Activated naive CD4-positive, alpha-beta T cell treated with anti-CD3 and anti-CD28 coated beads, Interleukin-2, amount 50 U/mL, for 16 hours (primary cell): ENCODE data around the gene SMYD3.

ENCODE experiments used
- DNase-seq: peaks from one replicate; pipeline ENCODE4 v3.0.0-alpha.2; 2020

Gene SMYD3

DNA sequence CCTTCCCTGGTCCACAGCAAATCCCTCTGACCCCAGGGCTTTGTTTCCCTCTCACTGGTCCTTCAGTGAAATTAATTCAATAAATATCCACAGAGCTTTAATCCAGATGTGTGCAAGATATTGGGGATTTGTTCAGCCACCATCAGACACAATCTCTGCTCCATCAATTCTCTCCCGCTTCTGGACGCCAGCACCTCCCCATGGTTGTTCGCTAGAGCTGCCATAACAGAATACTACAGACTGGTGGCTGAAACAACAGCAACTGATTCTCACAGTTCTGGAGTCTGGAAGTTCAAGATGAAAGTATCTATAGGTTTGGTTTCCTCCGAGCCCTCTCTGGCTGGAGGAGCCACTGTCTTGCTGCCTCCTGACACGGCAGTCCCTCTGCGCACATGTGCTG lies 303.9 kb downstream of the SMYD3 start:
- DNase-seq, result no peak

DNA sequence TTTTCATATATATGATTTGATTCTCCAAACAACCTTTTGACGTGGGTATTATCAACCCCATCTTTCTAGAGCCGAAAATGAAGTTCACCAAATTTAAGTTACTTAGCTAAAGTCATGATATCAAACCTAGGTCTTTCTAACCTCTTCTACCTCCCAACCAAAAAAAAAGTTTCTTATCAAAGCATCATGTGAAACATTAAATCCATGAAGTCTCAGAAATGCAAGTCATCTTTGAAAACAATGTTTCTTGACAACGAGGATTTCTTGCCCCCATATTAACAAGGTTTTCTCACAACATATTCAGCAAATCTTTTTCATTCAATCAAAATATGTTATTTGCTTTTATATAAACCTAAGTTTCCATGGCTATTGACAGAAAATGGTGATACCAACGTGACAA lies 306.3 kb downstream of the SMYD3 start:
- DNase-seq, result no peak

DNA sequence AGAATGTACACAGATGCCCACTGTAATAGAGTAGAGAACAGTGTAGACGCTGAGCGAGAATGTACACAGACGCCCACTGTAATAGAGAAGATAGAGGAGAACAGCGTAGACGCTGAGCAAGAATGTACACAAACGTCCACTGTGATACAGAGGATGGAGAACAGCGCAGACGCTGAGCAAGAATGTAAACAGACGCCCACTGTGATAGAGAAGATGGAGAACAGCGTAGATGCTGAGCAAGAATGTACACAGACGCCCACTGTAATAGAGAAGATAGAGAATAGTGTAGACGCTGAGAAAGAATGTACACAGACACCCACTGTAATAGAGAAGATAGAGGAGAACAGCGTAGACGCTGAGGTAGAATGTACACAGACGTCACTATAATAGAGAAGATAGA lies 306.9 kb downstream of the SMYD3 start:
- DNase-seq, result no peak

DNA sequence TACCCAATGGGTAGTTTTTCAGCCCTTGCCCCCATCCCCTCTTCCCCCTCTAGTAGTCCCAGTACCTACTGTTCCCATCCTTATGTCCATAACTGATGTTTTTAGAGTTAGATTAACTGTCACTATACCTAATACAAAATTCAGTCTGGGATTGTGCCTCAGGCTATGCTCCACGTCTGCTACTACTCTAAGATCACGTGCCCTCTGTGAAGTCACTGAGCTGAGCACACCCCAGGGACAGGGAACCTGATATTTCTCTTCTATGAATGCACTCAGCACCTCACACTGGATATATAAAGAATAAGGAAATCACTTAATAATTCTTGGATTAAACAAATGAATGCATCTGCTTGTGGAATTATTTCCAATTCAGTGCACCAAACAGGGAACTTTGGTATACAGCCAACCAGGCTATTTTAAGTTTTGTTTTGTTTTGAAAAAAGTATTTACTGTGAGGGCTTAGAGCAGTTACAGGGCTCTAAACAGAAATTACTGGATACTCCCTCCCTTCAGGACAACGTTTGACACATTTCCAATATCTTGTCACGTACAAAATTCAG lies 307.9 kb downstream of the SMYD3 start:
- no peak for DNase-seq

DNA sequence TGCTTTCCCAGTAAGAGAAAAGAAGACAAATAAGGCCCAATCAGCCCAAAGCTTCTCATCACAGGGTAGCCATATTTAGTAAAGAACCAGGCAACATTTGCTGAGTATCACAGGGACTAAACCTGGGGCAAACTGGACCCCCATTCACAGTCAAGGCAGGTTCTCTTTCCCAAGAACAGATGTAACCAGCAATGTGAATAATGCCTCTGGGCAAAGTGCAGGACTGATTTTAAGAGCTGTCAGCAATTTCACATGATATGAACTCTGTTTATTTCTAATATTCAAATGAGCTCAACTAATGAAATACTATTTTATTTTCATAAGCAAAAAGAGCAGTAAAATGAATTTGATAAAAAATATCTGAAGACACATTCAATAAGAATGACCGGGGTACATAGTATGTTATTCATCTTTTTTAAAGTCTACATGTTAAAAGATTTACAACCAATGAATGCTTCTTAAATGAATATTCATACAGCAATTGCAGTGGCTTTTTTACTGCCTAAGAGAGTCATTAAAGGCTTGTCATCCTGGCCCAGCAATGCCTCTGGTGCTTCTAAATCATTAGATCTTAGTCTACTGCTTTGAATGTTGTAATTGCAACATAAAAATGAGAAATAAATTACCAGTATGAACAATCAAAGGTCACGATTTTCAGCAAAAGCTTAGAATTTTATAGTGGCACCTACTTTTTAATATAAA lies 308.8 kb downstream of the SMYD3 start:
- no peak for DNase-seq

DNA sequence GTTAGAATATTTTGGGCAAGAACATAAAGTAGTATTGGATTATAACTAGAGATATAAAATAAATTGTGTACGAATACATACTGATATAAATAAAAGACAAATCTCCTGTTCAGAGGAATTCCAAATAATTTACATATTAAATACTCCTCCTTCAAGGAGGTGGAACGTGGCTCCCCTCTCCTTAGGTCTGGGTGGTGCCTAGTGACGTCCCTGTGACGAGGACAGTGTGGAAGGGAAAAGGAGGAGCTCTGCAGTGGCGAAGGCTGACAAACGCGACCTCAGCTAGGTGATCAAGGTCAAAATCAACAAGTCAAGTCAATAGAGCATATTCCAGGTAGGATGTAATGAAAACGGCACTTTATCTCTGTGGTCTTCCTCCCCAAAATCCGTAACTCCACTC lies 310.0 kb downstream of the SMYD3 start:
- no peak for DNase-seq

DNA sequence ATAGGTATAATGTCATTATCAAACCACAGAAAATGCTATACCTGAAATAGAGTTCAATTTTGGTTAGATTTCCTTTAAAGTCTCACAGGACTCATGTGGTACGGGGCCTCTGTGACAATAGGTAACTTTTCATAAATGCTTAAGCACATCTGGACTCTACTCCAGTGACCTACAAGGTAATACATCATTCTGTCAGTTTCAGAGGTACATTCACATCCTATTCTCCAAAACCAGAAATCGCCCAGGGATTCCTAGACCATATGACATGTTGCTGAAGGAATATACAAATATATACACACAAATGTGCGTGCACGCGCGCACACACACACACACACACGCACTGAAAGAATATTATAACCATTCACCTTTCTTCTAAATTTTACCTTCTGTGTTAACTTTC lies 311.8 kb downstream of the SMYD3 start:
- DNase-seq, result no peak

DNA sequence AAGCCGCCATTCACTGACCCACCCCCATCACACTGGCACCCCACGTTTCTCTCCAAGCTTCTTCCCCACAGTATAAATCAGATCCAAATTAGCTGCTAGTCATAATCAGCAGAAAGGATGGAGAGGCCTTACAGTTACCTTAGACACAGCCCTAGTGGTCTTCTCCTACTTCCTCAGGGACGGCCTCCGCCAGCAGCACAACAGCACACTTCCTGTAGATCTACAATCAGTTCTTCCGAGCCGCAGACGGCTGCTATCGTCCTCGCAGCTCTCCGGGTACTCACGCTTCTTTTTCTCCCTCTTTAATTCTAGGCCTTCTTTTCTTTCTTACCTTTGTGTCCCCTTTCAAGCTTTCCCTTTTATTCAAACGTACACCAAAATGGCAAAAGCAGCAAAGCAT lies 313.5 kb downstream of the SMYD3 start:
- DNase-seq, result no peak

DNA sequence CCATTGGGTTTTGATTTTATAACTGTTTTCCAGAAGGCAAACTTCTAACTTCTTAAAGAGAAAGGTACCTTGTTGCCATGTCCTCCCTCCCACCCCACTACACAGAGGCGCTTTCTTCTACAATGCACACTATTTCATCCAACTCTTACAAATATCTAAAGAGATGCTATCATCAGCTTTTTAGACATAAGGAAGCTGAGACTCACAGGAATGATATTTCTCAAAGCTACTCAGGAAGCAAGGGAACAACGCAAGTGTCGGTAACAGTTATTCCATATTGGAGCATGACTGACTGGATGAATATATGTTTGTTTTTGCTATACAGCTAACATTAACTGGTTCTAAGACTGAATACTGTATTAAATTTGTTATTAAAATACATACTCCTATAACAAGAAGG lies 318.0 kb downstream of the SMYD3 start:
- no peak for DNase-seq

DNA sequence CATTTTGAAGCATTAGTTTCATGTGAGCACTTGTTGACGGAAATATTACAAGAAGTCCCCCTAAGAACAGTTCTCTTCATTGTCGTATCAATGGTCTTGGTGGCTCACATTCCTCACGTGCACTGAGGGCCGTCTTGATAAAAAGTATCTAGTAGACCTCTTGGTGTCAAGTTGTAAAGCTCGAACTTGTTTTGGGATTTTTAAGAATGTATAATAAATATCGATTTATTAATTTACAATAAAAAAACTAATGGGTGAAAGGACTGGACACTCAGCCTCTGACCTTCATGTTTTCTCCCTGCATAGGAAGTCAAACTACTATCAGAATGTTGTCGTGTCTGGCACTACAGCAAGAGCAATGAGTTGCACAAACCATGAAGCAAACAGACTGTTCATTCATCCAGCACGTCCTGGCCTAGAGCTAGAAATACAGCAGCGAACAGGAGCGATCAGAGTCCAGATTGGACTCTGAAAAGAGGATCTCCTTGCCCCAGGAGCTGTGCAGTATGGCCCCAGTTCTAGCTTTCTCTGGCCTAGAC lies 319.2 kb downstream of the SMYD3 start:
- DNase-seq, result no peak

DNA sequence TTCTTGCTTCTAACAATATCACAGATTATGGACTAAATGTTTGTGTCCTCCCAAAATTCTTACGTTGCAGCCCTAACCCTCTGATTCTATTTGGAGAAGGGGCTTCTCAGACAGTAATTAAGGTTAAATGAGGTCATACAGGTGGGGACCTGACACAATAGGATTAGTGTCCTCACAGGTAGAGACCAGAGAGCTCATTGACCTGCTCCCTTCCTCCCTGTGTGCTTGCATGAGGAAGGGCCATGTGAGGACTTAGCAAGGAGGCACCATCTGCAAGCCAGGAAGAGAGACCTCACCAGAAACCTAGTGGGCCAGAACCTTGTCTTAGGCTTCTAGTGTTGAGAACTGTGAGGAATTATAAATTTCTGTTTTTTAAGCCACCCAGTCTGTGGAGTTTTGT lies 322.6 kb downstream of the SMYD3 start:
- no peak for DNase-seq

DNA sequence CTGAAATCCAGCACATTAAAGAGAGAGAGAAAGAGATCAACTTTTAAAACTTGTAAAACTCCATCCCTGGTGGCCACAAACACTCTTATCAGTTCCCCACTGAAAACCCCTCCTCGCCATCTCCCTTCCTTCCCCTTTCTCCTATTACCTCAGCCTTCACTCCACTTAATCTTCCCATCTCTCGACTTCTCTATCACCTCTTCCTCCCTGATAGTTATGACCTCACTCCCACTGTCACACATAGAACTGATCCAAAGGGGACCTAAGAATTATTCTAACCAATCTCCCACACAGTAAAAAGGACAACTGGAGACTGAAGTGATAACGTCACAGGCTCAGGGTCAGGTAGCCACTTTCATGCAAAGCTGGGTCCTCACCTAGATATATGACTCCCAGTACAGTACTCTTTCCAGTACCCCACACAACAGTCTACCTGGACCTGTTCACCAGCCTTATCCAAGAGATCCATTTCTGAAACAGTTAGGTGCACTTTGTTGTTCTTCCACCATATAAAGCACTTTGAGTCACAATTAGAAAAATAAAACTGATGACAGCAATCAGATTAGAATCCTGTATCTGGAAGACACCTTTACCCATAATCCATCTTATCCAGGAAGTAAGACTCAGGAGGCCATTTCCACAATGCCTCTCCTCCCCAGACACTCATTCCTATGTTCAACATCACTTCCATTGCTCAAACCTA lies 324.8 kb downstream of the SMYD3 start:
- no peak for DNase-seq

DNA sequence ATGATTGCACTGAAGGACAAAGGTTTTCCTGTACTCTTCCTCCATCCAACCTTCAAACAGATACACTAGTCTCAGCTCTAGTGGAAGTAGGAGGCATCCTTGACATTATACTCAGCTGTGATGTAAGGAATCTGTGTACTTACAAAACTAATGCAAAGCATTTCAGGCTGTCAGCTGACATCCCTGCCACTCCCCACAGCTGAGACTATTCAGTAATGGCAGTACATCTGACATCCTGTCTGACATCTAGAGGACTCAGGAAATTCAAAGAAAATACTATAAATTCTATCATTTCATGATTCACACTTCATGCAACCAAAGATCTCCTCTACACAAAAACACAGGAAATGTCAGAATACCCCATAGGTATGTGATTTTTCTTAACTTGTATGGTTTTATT lies 325.8 kb downstream of the SMYD3 start:
- DNase-seq, result no peak

DNA sequence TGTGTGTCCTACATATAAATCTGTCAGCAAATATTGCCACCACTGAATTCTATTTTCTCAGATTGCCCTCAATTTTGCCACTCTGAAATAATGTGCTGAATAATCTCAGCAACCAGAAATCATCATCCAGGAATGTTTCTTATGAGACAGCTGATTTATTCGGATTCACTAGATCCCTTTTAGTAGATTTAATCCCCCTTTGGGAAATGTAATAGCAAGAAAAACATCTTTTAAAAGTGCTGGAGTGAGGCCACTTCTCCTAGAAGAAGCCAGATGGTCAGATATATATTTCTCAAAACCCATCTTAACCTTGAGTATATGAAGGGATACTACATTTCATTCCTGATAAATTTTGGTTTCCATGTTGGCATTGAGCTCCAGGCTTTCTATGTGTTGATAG lies 327.7 kb downstream of the SMYD3 start:
- DNase-seq, result no peak

DNA sequence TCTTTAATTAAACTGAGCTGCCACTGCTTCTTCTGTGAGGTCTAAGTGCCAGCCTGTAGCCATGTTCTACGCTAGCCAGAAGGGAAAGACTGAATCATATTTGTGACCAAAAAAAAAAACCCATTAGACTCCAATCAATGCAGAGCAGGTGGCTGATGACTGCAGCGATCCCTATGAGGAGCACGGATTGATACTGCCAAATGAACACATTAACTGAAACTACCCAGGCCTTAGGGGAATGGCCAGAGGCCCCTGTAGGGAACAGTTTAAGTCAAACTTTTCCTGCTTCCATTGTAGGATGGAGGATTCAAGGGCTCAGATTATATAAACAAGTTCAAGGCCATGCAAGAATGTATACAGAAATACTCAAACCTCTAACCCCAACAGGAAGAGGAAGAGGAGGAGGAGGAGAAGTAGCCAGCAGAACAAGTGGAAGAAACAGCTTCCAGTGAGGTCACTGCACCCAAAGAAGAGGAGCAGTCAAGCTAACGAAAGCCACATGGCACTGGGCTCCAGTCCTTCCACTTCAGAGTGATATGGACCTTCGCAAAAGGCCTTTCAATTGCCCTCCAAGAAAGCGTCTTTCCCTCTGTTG lies 328.3 kb downstream of the SMYD3 start:
- no peak for DNase-seq

DNA sequence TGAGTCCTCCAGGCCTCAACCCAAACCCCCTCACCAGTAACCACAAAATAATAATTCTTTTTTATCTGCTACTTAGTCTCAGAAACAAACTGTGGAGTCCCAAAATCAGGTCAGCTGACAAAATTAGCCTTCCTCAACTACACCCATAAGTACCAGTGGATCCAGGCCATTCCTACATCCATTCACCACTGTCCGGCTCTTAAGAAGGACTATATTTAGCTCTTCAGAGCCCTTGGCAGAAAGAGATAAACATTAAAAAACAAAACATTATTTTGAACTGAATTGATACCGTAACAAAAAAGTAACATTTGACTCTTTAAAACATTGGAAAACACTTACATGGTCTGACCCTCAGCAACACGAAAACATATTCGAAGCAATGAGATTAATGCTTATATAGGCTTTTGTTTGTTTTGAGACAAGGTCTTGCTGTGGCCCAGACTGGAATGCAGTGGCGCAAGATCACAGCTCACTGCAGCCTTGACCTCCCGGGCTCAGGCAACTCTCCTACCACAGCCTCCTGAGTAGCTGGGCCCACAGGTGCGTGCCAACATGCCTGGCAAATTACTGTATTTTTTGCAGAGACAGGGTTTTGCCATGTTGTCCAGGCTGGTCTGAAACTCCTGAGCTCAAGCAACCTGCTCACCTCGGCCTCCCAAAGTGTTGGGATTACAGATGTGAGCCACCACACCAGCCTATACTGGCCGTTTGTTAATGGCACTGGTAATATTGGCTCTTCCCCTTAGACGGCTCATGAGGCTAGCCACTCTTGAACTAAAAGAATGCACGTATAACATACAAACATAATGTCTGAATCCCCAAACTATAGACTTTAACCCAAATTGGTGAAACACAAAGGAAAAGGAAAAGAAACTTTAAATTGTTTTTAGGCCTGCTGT lies 330.7 kb downstream of the SMYD3 start:
- DNase-seq, result no peak

DNA sequence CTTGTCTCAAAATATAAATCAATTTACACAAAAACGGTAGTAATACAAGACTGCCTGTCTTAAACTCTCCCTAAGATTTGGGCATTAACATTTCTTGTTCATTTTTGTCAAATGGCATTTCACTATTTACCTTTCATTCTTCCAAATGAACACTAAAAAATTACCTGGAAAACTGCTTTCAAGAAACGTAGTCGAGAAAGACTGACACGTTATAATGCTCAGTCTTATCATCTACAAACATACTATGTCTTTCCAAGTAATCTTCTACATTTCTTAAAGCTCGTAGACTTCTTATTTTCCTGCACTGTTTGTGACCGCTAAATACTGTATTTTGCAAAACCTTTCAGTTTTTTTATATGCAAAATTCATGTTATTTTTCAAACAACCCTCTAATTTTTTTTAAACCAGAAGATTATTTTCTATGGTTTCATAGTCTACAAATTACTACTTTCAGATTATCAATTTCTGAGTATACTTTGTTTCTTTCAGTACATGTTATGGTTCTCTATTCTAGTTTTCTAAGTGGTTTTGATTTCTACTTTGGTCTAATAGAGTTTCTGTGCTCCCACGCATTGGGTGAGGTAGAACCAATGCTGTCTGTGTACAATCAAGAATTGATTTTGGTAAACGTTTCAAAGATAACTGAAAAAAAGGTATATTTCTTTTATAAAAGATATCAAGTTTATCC lies 336.4 kb downstream of the SMYD3 start:
- DNase-seq, result no peak

DNA sequence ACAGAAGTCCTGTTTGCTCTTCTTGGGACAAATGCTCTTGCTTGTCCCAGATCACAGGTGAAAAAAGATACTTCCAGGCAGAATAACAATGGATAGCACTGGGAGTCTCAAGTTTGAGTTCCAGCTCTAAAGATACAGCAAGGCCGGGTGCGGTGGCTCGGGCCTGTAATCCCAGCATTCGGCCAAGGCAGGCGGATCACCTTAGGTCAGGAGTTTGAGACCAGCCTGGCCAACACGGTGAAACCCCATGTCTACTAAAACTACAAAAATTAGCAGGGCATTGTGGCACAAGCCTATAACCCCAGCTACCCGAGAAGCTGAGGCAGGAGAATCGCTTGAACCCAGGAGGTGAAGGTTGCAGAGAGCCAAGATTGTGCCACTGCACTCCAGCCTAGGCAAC lies 337.6 kb downstream of the SMYD3 start:
- DNase-seq, result no peak

DNA sequence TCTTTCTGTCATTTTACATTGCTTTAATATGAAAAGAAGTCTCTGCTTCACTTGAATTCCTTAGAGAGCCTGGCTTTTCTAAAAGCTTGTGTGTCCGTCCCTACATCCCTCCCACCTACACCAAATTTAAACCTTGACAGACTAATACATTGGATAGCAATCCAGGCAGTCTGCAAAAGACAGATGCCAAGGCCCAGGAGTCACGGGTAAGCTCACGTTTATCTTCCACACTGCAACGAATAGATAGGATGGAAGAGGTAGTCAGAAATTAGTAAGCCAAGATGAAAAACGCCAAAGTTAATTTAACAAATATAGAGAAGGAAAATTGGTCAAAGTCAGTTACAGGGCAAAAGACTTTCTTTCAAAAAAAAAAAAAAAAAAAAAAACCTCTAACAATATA lies 338.1 kb downstream of the SMYD3 start:
- DNase-seq, result no peak

DNA sequence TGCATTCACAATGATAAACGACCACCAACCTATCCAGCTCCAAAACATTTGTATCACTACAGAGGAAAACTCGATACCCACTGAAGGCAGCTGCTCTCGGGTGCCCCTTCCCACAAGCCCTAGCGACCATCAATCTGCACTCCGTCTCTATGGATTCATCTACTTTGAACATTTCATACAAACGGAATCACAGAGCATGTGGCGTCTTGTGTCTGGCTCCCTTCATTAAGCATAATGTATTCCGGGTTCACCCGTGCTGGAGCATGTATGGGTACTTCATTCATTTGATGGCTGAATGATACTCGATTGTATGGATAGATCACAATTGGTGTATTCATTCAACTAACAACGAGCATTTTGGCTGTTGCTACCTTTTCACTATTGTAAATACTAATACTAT lies 340.2 kb downstream of the SMYD3 start:
- DNase-seq, result no peak

DNA sequence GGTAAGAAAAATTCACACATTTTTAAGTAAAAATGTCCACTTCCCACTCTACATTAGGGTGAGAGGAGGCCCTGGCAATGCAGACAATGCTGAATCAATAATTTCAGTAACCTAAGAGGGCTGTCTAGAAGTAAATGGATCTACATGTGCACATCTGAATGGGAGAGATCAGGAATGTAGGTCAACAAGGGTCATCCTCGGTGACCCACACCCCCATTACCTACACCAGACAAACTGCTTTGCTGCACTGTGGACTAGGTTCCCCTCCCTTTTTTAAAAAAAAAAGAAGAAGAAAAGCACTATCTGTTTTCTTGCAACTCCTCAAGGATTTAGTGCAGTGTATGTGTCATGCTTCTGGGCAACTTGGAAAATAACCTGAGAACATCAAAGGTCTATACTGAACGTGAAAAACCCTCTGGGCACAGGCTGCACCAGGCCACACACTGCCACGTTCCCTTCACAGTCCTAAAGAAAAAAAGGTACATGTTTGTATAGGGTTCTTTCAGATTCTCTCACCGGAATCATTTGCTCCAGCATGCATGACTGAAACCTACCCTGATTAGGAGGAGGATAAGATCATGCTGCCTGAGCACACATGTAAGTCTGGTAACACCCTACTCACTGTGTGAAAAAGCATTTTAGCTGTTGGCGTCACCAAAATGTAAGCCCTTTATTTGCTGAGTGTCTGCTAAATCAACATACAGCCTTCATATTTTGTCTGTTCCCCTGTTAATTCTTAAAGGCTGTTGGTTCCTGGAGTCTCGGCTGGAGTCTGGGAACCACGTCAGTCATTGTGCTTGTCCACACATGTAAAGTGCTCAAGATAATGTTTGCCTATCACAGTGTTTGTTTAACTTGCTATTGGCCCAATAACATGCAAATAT lies 341.0 kb downstream of the SMYD3 start:
- DNase-seq, result no peak
